Neural cell (in vitro differentiated cells): Measurements from ENCODE around the gene VSIR. TPM values are rescaled to one million over a fixed set of nuclear protein-coding genes. Genes with fewer than 3 reads are reported as not detected.

ENCODE experiments used
- H2AFZ ChIP-seq: fragments of 200-600, 300-800 bp; sonication (generic), shearing (Covaris generic); 2 replicates; pipeline ENCODE4 v1.6.0; 2014; ENCODE audit warnings: low read depth, mild to moderate bottlenecking, antibody characterized with exemption, low read length, moderate library complexity
- H3F3A ChIP-seq: fragments of 200-600 bp; shearing (Covaris generic); 2 replicates; pipeline ENCODE4 v1.6.1; 2016; ENCODE audit warnings: mild to moderate bottlenecking, moderate library complexity, mixed read lengths, antibody characterized with exemption, low read length; ENCODE audit not compliant: insufficient read depth, poor library complexity, severe bottlenecking
- H3K27ac ChIP-seq: fragments of 200-600, 300-800 bp; sonication (generic), shearing (Covaris generic); 2 replicates; pipeline ENCODE4 v1.5.1; 2014; ENCODE audit warnings: mild to moderate bottlenecking, low read length, moderate library complexity
- H3K27me3 ChIP-seq: fragments of 300-800, 200-600 bp; sonication (generic), shearing (Covaris generic); 2 replicates; pipeline ENCODE4 v1.6.0; 2014; ENCODE audit warnings: mild to moderate bottlenecking, low read depth, low read length, moderate library complexity; ENCODE audit not compliant: insufficient read depth
- H3K36me3 ChIP-seq: fragments of 300-800, 200-600 bp; sonication (generic), shearing (Covaris generic); 2 replicates; pipeline ENCODE4 v1.5.1; 2014; ENCODE audit warnings: mild to moderate bottlenecking, antibody characterized with exemption, low read length, moderate library complexity; ENCODE audit not compliant: insufficient read depth
- H3K4me2 ChIP-seq: fragments of 300-800, 200-600 bp; sonication (generic), shearing (Covaris generic); 2 replicates; pipeline ENCODE4 v1.6.0; 2014; ENCODE audit warnings: mild to moderate bottlenecking, low read length
- H3K4me3 ChIP-seq: fragments of 300-800, 200-600 bp; sonication (generic), shearing (Covaris generic); 2 replicates; pipeline ENCODE4 v1.5.1; 2014; ENCODE audit warnings: mild to moderate bottlenecking, low read length, moderate library complexity
- H3K79me2 ChIP-seq: fragments of 200-600 bp; shearing (Covaris generic); replicated peaks from 2 replicates; pipeline ENCODE4 v1.6.0; 2014; ENCODE audit warnings: mild to moderate bottlenecking, low read length, moderate library complexity; ENCODE audit not compliant: insufficient read depth
- H3K9ac ChIP-seq: fragments of 300-800, 200-600 bp; sonication (generic), shearing (Covaris generic); 2 replicates; pipeline ENCODE4 v1.6.1; 2016; ENCODE audit warnings: mild to moderate bottlenecking, low read length, mixed read lengths
- H3K9me2 ChIP-seq: fragments of 200-600 bp; shearing (Covaris generic); 2 replicates; pipeline ENCODE4 v1.6.1; 2016; ENCODE audit warnings: mild to moderate bottlenecking, low read length, mixed read lengths; ENCODE audit not compliant: insufficient read depth
- H3K9me3 ChIP-seq: fragments of 200-600, 300-800 bp; sonication (generic), shearing (Covaris generic); 2 replicates; pipeline ENCODE4 v1.6.1; 2016; ENCODE audit warnings: mild to moderate bottlenecking, mixed run types, low read length, moderate library complexity, mixed read lengths
- H4K20me1 ChIP-seq: fragments of 200-600 bp; shearing (Covaris generic); 2 replicates; pipeline ENCODE4 v1.6.1; 2016; ENCODE audit warnings: mild to moderate bottlenecking, mixed run types; ENCODE audit not compliant: insufficient read depth
- CTCF ChIP-seq: fragments of 450-650 bp; IDR thresholded peaks from 2 replicates; pipeline ENCODE4 v1.5.1; 2014; ENCODE audit warnings: antibody characterized with exemption, mild to moderate bottlenecking, moderate library complexity; ENCODE audit not compliant: poor library complexity, severe bottlenecking
- EP300 ChIP-seq: fragments of 450-650 bp; conservative IDR thresholded peaks from 2 replicates; pipeline ENCODE4 v1.6.1; 2014; ENCODE audit warnings: antibody characterized with exemption, mild to moderate bottlenecking, moderate library complexity; ENCODE audit not compliant: poor library complexity, severe bottlenecking
- EZH2 ChIP-seq: fragments of 200-600, 300-800 bp; shearing (Covaris generic), sonication (generic); IDR thresholded peaks from 2 replicates; pipeline ENCODE4 v1.6.1; 2014; ENCODE audit warnings: antibody characterized with exemption, low read length, borderline replicate concordance, mild to moderate bottlenecking; ENCODE audit not compliant: insufficient read depth, poor library complexity, severe bottlenecking
- MXI1 ChIP-seq: fragments of 450-650 bp; conservative IDR thresholded peaks from 2 replicates; pipeline ENCODE4 v1.6.1; 2014; ENCODE audit warnings: antibody characterized with exemption, mild to moderate bottlenecking; ENCODE audit not compliant: poor library complexity, severe bottlenecking
- POLR2AphosphoS5 ChIP-seq: IDR thresholded peaks from 2 replicates; pipeline ENCODE4 v1.6.1; 2012
- RAD21 ChIP-seq: fragments of 450-650 bp; conservative IDR thresholded peaks from 2 replicates; pipeline ENCODE4 v1.6.1; 2014; ENCODE audit warnings: antibody characterized with exemption, mild to moderate bottlenecking, moderate library complexity
- REST ChIP-seq: IDR thresholded peaks from 2 replicates; pipeline ENCODE4 v1.6.1; 2012; ENCODE audit warnings: borderline replicate concordance
- SMC3 ChIP-seq: fragments of 450-650 bp; conservative IDR thresholded peaks from 2 replicates; pipeline ENCODE4 v1.6.1; 2014; ENCODE audit warnings: antibody characterized with exemption, mild to moderate bottlenecking, moderate library complexity; ENCODE audit not compliant: poor library complexity
- TAF1 ChIP-seq: IDR thresholded peaks from 2 replicates; pipeline ENCODE4 v1.6.1; 2012; ENCODE audit warnings: low read depth
- polyA plus RNA-seq: library from polyadenylated mRNA; depleted of rRNA; stranded (reverse); fragments of >200 nt; gene quantifications from 2 replicates; pipeline ENCODE4 v1.2.3, GENCODE V29; 2014

VSIR gene
- polyA plus RNA-seq, 1 donor from 2014 or later: not detected

- no peak overlapping the region for H3K9ac ChIP-seq
- H3K9me2 ChIP-seq: no peaks in the 10 kb centered on the region
- no peaks in the 10 kb centered on the region for H3K79me2 ChIP-seq
- no peak overlapping the region for H3K4me3 ChIP-seq
- no peak overlapping the region for H3K4me2 ChIP-seq
- TF ChIP-seq SMC3: no peak
- TF ChIP-seq EP300: no peak
- no peak for TF ChIP-seq MXI1
- TF ChIP-seq CTCF: no peak
- TF ChIP-seq POLR2AphosphoS5: no peak
- no peak for TF ChIP-seq EZH2
- TF ChIP-seq RAD21: no peak
- TF ChIP-seq TAF1: no peak
- TF ChIP-seq REST: no peak
- H2AFZ ChIP-seq: no peak overlapping the region
- no peaks in the 10 kb centered on the region for H3K9me3 ChIP-seq
- H4K20me1 ChIP-seq: no peaks in the 10 kb centered on the region
- no peaks in the 10 kb centered on the region for H3K27me3 ChIP-seq
- H3K36me3 ChIP-seq: no peaks in the 10 kb centered on the region
- H3K27ac ChIP-seq: no peak overlapping the region
- no peaks in the 10 kb centered on the region for H3F3A ChIP-seq
These were observed 43.1 kb upstream of the VSIR start for GRCh38 chr10:71816421-71816851.

GRCh38 chr10:71815515-71816130 lies 42.3 kb upstream of the VSIR start:
- Histone ChIP-seq H3K79me2 (no peaks in the 10 kb centered on the region), H3K9me3 (no peaks in the 10 kb centered on the region), H3K27ac (no peak overlapping the region), H3K4me2 (no peak overlapping the region), H3K9ac (no peak overlapping the region), H3K9me2 (no peaks in the 10 kb centered on the region), H4K20me1 (no peaks in the 10 kb centered on the region), H3K27me3 (no peaks in the 10 kb centered on the region), H3K36me3 (no peaks in the 10 kb centered on the region), H3F3A (no peaks in the 10 kb centered on the region), H2AFZ (no peak overlapping the region), H3K4me3 (no peak overlapping the region)
- TF ChIP-seq TAF1: no peak
- no peak for TF ChIP-seq MXI1
